Activated CD4-positive, alpha-beta memory T cell treated with anti-CD3 and anti-CD28 coated beads for 36 hours (primary cell): Measurements from ENCODE around the gene NRXN2. TPM values are rescaled to one million over a fixed set of nuclear protein-coding genes. Genes with fewer than 3 reads are reported as not detected.

Experiments
- CTCF ChIA-PET: fragments of 350-600 bp; sonication (Branson Sonifier 250); formaldehyde crosslinking; loops from one replicate; lab custom pipeline; 2021; ENCODE audit warnings: antibody characterized with exemption, inconsistent platforms; lab: Charles Lee
- POLR2A ChIA-PET: fragments of 350-600 bp; sonication (Branson Sonifier 250); formaldehyde crosslinking; loops from one replicate; lab custom pipeline; 2021; ENCODE audit warnings: antibody characterized with exemption; lab: Charles Lee
- DNase-seq: peaks from one replicate; pipeline ENCODE4 v3.0.0-alpha.2; 2020
- H3K27ac Mint-ChIP-seq: one replicate; pipeline ENCODE4 v1.8.0; 2021; ENCODE audit warnings: mixed read lengths
- H3K27me3 Mint-ChIP-seq: one replicate; pipeline ENCODE4 v1.8.0; 2021; ENCODE audit warnings: mixed read lengths
- H3K36me3 Mint-ChIP-seq: one replicate; pipeline ENCODE4 v1.8.0; 2021; ENCODE audit warnings: mixed read lengths
- H3K4me1 Mint-ChIP-seq: one replicate; pipeline ENCODE4 v1.8.0; 2021; ENCODE audit warnings: low read depth, mixed read lengths
- H3K4me3 Mint-ChIP-seq: one replicate; pipeline ENCODE4 v1.8.0; 2021; ENCODE audit warnings: mild to moderate bottlenecking, mixed read lengths
- H3K9me3 Mint-ChIP-seq: one replicate; pipeline ENCODE4 v1.8.0; 2021; ENCODE audit warnings: mixed read lengths
- intact Hi-C: fragments of 100-400 bp; cut with micrococcal nuclease; formaldehyde crosslinking; loops from one replicate; pipeline ENCODE4 v1.15.1; 2023
- total RNA-seq, 2 experiments: library from RNA; stranded (reverse); gene quantifications; one replicate each; pipeline ENCODE4 v1.2.3, GENCODE V29; 2021

The NRXN2 gene
- total RNA-seq, 2 experiments from 2014 or later, result 0.31 to 0.41 TPM

- no peaks in the 10 kb centered on the region for H3K27me3 Mint-ChIP-seq
- intact Hi-C loops, result no loop called here
- no peak for DNase-seq
- H3K4me1 Mint-ChIP-seq, result peaks cover 7% of the 10 kb centered on the region
- no peak overlapping the region for H3K4me3 Mint-ChIP-seq
- ChIA-PET CTCF (no interaction called here), POLR2A (no interaction called here)
- no peak overlapping the region for H3K27ac Mint-ChIP-seq
- H3K36me3 Mint-ChIP-seq, result no peaks in the 10 kb centered on the region
- no peaks in the 10 kb centered on the region for H3K9me3 Mint-ChIP-seq
Observed at GRCh38 chr11:64660706-64661105, 62.3 kb downstream of the NRXN2 start.

GRCh38 chr11:64660205-64660604 is 62.8 kb downstream of the NRXN2 start:
- CTCF ChIA-PET, result interaction anchor here (1.2 to 2.1 kb wide), 2 partner anchors 11 to 211 kb away, joined by 4 to 6 read pairs; no protein-coding TSS in a partner anchor
- Mint-ChIP-seq H3K4me3 (no peak overlapping the region), H3K4me1 (peaks cover 7% of the 10 kb centered on the region), H3K27me3 (no peaks in the 10 kb centered on the region), H3K36me3 (no peaks in the 10 kb centered on the region), H3K27ac (no peak overlapping the region), H3K9me3 (no peaks in the 10 kb centered on the region)
- intact Hi-C loops, result no loop called here
- DNase-seq, result no peak
- POLR2A ChIA-PET, result no interaction called here

DNA sequence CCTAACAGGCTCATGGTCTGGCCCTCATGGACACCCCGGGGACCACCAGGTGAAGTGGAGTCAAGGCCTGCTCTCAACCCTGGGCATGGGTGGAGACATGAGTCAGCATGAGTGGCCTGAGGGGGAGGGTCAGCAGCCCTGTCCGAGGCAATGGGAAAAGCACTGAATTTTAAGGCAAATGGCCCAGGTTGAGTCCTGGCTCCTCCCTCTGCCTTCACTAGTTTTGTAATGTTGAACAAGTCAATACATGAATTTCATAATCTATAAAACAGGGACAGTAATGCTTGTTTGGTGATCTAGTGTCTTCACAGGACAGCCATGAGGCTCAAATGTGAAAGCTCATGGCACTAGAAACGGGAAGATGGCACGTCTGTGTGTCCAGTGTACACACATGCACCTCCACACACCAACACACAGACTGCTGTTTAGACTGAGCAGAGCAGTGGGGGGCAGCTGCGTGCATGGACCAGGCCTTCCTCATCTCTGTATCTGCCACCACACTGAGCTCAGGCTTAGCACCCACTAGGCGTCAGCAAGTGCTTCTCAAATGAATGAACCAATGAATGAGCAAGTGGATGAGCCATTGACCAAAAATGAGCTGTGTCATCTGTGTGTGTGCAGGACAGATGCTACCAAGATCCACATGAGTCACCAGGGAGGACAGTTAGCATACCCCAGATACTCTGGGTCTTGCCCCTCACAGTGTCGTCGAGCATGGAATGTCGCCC is 63.4 kb downstream of the NRXN2 start:
- ChIA-PET CTCF (interaction anchor here (1.2 to 2.1 kb wide), 3 partner anchors 10 to 210 kb away, joined by 4 to 6 read pairs (median 4); no protein-coding TSS in a partner anchor), POLR2A (no interaction called here)
- no peak overlapping the region for H3K4me3 Mint-ChIP-seq
- intact Hi-C loops, result no loop called here
- H3K36me3 Mint-ChIP-seq, result no peaks in the 10 kb centered on the region
- H3K27me3 Mint-ChIP-seq, result no peaks in the 10 kb centered on the region
- DNase-seq, result no peak
- H3K27ac Mint-ChIP-seq, result no peak overlapping the region
- H3K9me3 Mint-ChIP-seq, result no peaks in the 10 kb centered on the region
- H3K4me1 Mint-ChIP-seq, result peaks cover 7% of the 10 kb centered on the region

GRCh38 chr11:64658265-64658664 is 64.7 kb downstream of the NRXN2 start:
- H3K36me3 Mint-ChIP-seq, result no peaks in the 10 kb centered on the region
- no peak overlapping the region for H3K27ac Mint-ChIP-seq
- no peaks in the 10 kb centered on the region for H3K27me3 Mint-ChIP-seq
- intact Hi-C loops, result no loop called here
- H3K4me3 Mint-ChIP-seq, result no peak overlapping the region
- no peak for DNase-seq
- peaks cover 7% of the 10 kb centered on the region for H3K4me1 Mint-ChIP-seq
- ChIA-PET CTCF (interaction anchor here (1.8 to 2.1 kb wide), 2 partner anchors 9 to 30 kb away, joined by 4 to 6 read pairs; no protein-coding TSS in a partner anchor), POLR2A (no interaction called here)
- H3K9me3 Mint-ChIP-seq, result no peaks in the 10 kb centered on the region

- no peak overlapping the region for H3K27ac Mint-ChIP-seq
- H3K27me3 Mint-ChIP-seq, result no peaks in the 10 kb centered on the region
- no peak for DNase-seq
- intact Hi-C loops, result no loop called here
- peaks cover 9% of the 10 kb centered on the region for H3K4me1 Mint-ChIP-seq
- POLR2A ChIA-PET, result no interaction called here
- CTCF ChIA-PET, result no interaction called here
- H3K4me3 Mint-ChIP-seq, result no peak overlapping the region
- no peaks in the 10 kb centered on the region for H3K9me3 Mint-ChIP-seq
- H3K36me3 Mint-ChIP-seq, result no peaks in the 10 kb centered on the region
Observed at GRCh38 chr11:64656862-64657261, 66.1 kb downstream of the NRXN2 start.

DNA sequence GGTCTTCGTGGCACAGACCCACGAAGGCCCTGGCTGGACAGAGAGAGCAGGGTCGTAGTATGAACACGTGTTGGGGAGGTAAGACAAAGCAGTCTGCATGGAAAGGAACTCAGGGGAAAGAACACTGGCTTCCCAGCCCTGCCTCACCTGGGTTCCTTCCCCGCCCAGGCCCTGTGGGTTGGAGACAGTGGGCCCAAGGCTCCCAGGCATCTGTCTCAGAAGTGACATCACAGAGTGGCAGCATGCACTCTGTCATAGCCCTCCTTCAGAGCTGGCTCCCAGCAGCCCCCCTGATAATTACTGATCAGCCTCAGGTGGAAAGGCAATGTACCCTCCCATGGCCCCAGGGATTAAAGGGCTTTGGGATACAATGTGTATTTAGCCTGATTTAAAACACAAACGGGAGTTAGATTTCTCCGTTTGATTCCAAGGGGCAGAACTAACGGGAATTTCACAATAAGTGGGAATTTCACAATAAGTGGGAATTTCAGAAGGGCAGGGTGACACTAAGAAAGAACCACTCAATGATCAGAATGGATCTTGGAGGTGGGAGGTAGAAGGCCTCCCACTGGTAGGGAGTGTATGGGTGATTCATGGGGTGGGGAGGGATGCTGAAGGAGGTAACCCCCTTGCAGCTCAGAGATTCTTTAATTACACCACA is 66.9 kb downstream of the NRXN2 start:
- H3K4me1 Mint-ChIP-seq, result peaks cover 9% of the 10 kb centered on the region

DNA sequence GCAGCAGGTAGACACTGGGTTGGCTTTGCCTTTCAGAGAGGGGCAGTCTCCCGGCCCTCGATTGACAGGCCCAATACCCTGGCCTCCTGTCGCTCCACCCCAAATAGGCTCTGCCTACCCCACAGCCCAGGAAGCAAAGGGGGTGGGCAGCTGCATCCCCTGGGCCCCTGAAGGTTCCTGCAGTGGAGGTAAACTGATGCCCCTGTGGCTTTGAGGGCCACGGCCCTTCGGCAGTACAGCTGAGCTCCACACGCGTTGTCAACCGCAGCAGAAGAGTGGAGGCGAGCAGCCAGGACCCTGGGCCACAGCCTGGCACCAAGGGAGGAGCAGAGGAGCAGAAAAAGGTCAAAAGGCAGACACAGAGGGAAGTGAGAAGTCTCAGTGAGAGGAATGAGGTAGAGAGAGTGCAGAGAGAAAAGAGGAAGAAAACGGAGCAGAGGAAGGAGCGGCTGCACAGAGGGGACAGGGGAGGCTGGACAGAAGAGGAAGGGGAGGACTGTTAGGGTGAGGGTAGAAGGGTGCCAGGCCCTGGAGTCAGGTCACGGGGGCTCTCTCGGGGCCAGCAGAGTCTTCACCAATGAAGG is 67.9 kb downstream of the NRXN2 start:
- no peak for DNase-seq
- peaks cover 9% of the 10 kb centered on the region for H3K4me1 Mint-ChIP-seq
- intact Hi-C loops, result no loop called here
- no peak overlapping the region for H3K4me3 Mint-ChIP-seq
- CTCF ChIA-PET, result interaction anchor here (1.5 kb wide), 1 partner anchor 34 kb away, joined by 4 read pairs; no protein-coding TSS in a partner anchor
- no peaks in the 10 kb centered on the region for H3K36me3 Mint-ChIP-seq
- H3K27ac Mint-ChIP-seq, result no peak overlapping the region
- POLR2A ChIA-PET, result no interaction called here
- no peaks in the 10 kb centered on the region for H3K9me3 Mint-ChIP-seq
- H3K27me3 Mint-ChIP-seq, result no peaks in the 10 kb centered on the region

More for the DNA sequence above, 66.9 kb downstream of the NRXN2 start:
- CTCF ChIA-PET, result interaction anchor here (1.5 kb wide), 1 partner anchor 33 kb away, joined by 4 read pairs; no protein-coding TSS in a partner anchor
- intact Hi-C loops, result no loop called here
- Mint-ChIP-seq H3K27me3 (no peaks in the 10 kb centered on the region), H3K36me3 (no peaks in the 10 kb centered on the region), H3K9me3 (no peaks in the 10 kb centered on the region), H3K4me3 (no peak overlapping the region), H3K27ac (no peak overlapping the region)
- POLR2A ChIA-PET, result no interaction called here
- no peak for DNase-seq

DNA sequence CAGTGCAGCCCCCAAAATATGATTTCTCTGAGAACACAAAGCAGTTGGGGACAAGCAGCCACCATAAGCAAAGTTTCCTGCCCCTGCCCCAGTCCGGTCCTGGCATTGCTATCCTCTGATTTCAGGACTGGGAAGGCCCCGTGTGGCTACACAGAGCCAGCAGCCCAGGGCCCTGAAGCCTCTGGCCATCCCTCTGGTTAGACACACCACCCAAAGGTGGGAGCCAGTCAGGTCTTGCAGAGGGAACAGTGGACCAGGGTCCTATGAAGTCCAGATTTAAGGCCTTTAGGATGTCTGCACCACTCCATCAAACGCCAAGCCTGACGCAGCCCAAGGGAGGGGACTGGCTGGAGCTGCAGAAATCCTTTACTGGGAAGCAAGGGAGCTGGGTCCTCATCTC is 68.6 kb downstream of the NRXN2 start:
- Mint-ChIP-seq H3K4me1 (peaks cover 9% of the 10 kb centered on the region), H3K27ac (no peak overlapping the region), H3K36me3 (no peaks in the 10 kb centered on the region), H3K27me3 (no peaks in the 10 kb centered on the region), H3K9me3 (no peaks in the 10 kb centered on the region), H3K4me3 (no peak overlapping the region)
- intact Hi-C loops, result no loop called here
- DNase-seq, result no peak
- CTCF ChIA-PET, result interaction anchor here (1.0 to 1.5 kb wide), 2 partner anchors 34 to 205 kb away, joined by 4 read pairs; no protein-coding TSS in a partner anchor
- POLR2A ChIA-PET, result no interaction called here

DNA sequence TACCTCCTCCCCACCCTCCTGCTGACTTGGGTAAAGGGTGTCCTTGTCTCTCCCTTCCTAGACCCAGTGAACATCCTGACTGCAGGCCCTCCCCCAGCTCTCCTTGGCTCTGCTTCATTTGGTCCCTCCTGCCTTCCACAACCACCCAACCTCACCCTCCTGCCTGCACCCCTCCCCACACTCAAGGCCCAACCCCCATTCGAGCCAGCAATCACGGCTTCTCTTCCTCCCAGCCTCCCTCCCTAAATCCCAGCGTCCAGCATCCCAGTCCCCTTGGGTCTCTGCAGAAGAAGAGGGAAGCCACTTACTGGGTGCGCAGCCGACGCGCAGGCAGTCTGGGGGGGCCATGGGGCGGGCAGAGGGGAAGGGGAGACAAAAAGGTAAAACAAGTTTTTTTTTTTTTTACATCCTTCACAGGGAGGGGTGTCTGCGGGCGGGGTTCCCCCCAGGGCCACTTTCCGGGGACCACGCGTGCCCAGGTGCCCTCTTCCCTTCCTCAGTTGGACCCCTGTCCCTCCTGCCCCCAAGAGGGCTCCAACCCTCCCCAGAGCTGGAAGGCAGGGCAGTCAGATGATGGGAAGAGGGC is 69.5 kb downstream of the NRXN2 start:
- CTCF ChIA-PET, result interaction anchor here (0.6 to 2.0 kb wide), 9 partner anchors 9 to 214 kb away, joined by 3 to 16 read pairs (median 5); no protein-coding TSS in a partner anchor
- no peak overlapping the region for H3K4me3 Mint-ChIP-seq
- no peak overlapping the region for H3K27ac Mint-ChIP-seq
- H3K36me3 Mint-ChIP-seq, result no peaks in the 10 kb centered on the region
- peaks cover 9% of the 10 kb centered on the region for H3K4me1 Mint-ChIP-seq
- POLR2A ChIA-PET, result no interaction called here
- H3K27me3 Mint-ChIP-seq, result peaks cover 3% of the 10 kb centered on the region
- intact Hi-C loops, result loop anchor here (1.0 kb wide), 1 partner anchor 100 kb away; no protein-coding TSS in a partner anchor
- H3K9me3 Mint-ChIP-seq, result no peaks in the 10 kb centered on the region
- DNase-seq, result no peak

DNA sequence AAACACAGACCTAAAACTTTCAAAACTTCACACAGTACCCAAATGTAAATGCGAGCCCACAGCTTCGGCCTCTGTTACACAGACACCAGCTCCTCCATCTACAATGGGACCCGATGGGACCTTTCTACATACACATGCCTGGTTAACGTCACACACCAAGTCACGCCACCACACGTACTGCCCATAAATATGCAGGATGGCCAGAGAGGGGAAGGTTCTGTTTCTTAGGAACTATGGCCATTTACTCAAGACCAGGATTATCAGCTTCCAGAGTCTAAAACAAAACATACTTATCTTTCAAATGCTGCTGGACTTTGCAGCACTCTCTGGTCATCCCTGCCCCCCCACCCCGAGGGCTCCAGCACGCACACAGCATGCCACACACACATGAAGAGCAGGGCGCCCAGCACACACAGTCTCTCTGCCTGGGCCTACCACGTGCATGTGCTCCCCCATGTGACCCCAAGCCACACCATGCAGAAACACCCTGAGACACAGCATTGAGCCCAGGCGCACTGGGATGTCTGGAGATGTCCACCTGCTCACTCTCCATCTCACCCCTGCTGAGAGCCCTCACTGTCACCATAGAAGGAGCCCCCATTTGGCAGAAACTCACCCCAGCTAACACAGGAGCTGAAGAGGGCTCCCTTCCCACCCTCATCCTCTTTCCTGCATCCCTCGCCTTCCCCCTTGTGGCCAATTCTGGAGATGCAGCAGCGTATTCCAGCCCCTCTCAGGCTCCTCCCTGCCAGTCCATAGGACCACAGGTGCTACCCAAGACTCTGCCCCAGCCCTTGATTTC is 70.2 kb downstream of the NRXN2 start:
- Mint-ChIP-seq H3K9me3 (no peaks in the 10 kb centered on the region), H3K4me3 (no peak overlapping the region), H3K27me3 (peaks cover 3% of the 10 kb centered on the region), H3K36me3 (no peaks in the 10 kb centered on the region), H3K4me1 (peaks cover 6% of the 10 kb centered on the region), H3K27ac (no peak overlapping the region)
- intact Hi-C loops, result loop anchor here (1.0 kb wide), 1 partner anchor 99 kb away; no protein-coding TSS in a partner anchor
- POLR2A ChIA-PET, result interaction anchor here (0.6 kb wide), 1 partner anchor 676 kb away, joined by 4 read pairs; no protein-coding TSS in a partner anchor
- DNase-seq, result peak; percentile 83
- CTCF ChIA-PET, result interaction anchor here (0.6 to 2.0 kb wide), 17 partner anchors 9 to 372 kb away, joined by 3 to 16 read pairs (median 4); no protein-coding TSS in a partner anchor

DNA sequence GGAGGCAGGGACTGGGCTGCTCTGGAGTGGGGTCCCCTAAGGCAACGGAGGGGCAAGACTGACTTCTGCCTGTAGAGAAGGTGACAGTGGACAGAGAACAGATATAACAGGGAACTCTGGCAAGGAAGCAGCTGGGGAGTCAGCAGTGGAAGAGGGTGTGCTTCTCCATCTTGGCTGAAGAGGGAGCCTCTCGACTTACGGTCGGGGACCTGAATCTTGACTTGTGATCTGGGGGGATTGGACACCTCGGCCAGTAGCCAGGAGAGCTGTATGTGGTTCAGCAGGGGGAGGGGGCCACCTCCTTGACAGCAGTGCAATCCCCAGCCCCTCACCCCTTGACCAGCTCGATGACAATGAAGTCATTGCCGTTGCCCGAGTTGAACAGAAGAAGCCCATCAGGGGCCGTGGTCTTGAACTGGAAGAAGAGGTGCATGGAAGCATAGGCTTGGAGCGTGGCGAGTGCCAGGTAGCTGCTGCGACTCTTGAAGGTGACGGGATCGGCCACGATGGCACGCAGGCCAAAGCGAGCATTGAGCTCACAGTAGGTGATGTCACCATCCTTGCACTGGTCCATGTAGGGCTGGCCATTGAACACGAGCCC is 72.0 kb downstream of the NRXN2 start:
- ChIA-PET POLR2A (no interaction called here), CTCF (interaction anchor here (1.0 to 3.5 kb wide), 8 partner anchors 19 to 213 kb away, joined by 3 to 19 read pairs (median 3); no protein-coding TSS in a partner anchor)
- H3K27ac Mint-ChIP-seq, result no peak overlapping the region
- H3K27me3 Mint-ChIP-seq, result peaks cover 9% of the 10 kb centered on the region
- H3K36me3 Mint-ChIP-seq, result no peaks in the 10 kb centered on the region
- no peak for DNase-seq
- no peaks in the 10 kb centered on the region for H3K9me3 Mint-ChIP-seq
- H3K4me3 Mint-ChIP-seq, result no peak overlapping the region
- H3K4me1 Mint-ChIP-seq, result peaks cover 3% of the 10 kb centered on the region
- intact Hi-C loops, result no loop called here
